ENCODE results near the gene TMEM247. TPM values are rescaled to one million over a fixed set of nuclear protein-coding genes. Genes with fewer than 3 reads are reported as not detected.

Gene TMEM247
- total RNA-seq, 2 donors from 2014 or later: not detected

DNA sequence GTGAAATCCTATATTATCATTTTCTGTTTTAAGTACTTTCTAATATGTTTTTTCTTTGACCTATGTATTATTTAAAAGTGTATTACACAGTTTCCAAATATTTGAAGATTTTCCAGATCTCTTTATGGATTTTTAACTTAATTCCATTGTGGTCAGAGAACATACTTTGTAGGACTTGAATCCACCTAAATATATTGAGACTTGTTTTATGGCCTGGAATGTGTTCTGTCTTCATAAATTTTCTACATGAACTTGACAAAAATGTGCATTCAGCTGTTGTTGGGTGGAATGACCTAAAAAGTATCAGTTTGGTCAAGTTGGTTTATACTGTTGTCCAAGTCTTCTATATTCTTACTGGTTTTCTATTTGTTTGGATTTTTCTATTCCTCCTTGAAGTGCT is 33.8 kb upstream of the TMEM247 start:
- H3K27me3 Mint-ChIP-seq: peaks cover 11% of the 10 kb centered on the region
- peaks cover 7% of the 10 kb centered on the region for H3K4me1 Mint-ChIP-seq
- no peak for DNase-seq
- no peak overlapping the region for H3K27ac Mint-ChIP-seq
- no peak overlapping the region for H3K4me3 Mint-ChIP-seq
- peaks cover 3% of the 10 kb centered on the region for H3K36me3 Mint-ChIP-seq (ENCODE audit: low read depth)
- no peak for ATAC-seq
- H3K9me3 ChIP-seq (ENCODE audit: control insufficient read depth, low read length, poor library complexity, severe bottlenecking): no peaks in the 10 kb centered on the region

- H3K27ac Mint-ChIP-seq: no peak overlapping the region
- ATAC-seq: no peak
Measured at GRCh38 chr2:46446871-46447568, 32.3 kb upstream of the TMEM247 start.

DNA sequence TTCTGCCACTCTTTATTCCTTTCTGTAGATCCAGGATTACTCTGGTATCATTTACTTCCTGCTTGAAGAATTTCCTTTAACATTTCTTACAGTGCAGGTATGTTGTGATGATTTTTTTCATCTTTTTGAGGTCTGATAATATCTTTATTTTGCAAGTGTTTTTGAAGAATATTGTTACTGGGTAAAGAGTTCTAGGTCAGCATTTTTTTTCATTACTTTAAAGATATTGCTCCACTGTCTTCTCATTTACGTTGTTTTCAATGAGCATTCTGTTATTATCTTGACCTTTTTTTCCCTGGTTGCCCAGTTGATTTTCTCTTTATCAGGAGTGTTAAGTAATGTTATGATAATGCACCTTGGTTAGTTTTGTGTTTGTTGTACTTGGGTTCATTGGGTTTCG is 31.7 kb upstream of the TMEM247 start:
- H3K9me3 ChIP-seq (ENCODE audit: control insufficient read depth, low read length, poor library complexity, severe bottlenecking): no peaks in the 10 kb centered on the region
- Mint-ChIP-seq H3K27me3 (peaks cover 16% of the 10 kb centered on the region), H3K27ac (no peak overlapping the region), H3K4me1 (peaks cover 5% of the 10 kb centered on the region), H3K4me3 (no peak overlapping the region), H3K36me3 (ENCODE audit: low read depth) (peaks cover 7% of the 10 kb centered on the region)
- no peak for ATAC-seq
- DNase-seq: no peak

More at GRCh38 chr2:46446871-46447568, 32.3 kb upstream of the TMEM247 start:
- Mint-ChIP-seq H3K4me1 (peaks cover 5% of the 10 kb centered on the region), H3K27me3 (peaks cover 16% of the 10 kb centered on the region), H3K4me3 (no peak overlapping the region), H3K36me3 (ENCODE audit: low read depth) (peaks cover 7% of the 10 kb centered on the region)
- DNase-seq: no peak
- no peaks in the 10 kb centered on the region for H3K9me3 ChIP-seq (ENCODE audit: control insufficient read depth, low read length, poor library complexity, severe bottlenecking)

DNA sequence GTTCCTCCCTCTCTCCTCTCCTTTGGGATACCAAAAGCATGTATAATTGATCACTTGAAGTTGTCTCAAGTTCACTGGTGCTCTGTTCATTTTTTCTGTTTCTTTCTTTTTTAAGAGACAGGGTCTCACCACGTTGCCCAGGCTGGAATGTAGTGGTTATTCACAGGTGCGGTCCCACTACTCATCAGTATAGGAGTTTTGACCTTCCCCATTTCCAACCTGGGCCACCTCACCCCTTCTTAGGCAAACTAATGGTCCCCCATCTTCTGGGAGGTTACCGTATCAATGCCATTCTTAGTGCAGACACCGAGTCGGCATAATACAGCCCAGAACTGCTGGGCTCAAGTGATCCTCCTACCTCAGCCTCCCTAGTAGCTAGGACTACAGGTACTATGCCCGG is 31.3 kb upstream of the TMEM247 start:
- peaks cover 13% of the 10 kb centered on the region for H3K27me3 Mint-ChIP-seq
- H3K27ac Mint-ChIP-seq: no peak overlapping the region
- DNase-seq: no peak
- no peak overlapping the region for H3K4me3 Mint-ChIP-seq
- peaks cover 7% of the 10 kb centered on the region for H3K36me3 Mint-ChIP-seq (ENCODE audit: low read depth)
- no peak for ATAC-seq
- peaks cover 4% of the 10 kb centered on the region for H3K4me1 Mint-ChIP-seq
- no peaks in the 10 kb centered on the region for H3K9me3 ChIP-seq (ENCODE audit: control insufficient read depth, low read length, poor library complexity, severe bottlenecking)

- H3K36me3 Mint-ChIP-seq (ENCODE audit: low read depth): peaks cover 7% of the 10 kb centered on the region
- ATAC-seq (no peak), DNase-seq (no peak)
- peaks cover 4% of the 10 kb centered on the region for H3K4me1 Mint-ChIP-seq
- H3K27me3 Mint-ChIP-seq: peaks cover 12% of the 10 kb centered on the region
- no peak overlapping the region for H3K4me3 Mint-ChIP-seq
- no peak overlapping the region for H3K27ac Mint-ChIP-seq
- H3K9me3 ChIP-seq (ENCODE audit: control insufficient read depth, low read length, poor library complexity, severe bottlenecking): no peaks in the 10 kb centered on the region
Measured at GRCh38 chr2:46448641-46449040, 30.7 kb upstream of the TMEM247 start.

- Mint-ChIP-seq H3K4me1 (peaks cover 2% of the 10 kb centered on the region), H3K36me3 (ENCODE audit: low read depth) (peaks cover 7% of the 10 kb centered on the region), H3K27ac (no peak overlapping the region), H3K27me3 (peaks cover 12% of the 10 kb centered on the region), H3K4me3 (no peak overlapping the region)
- DNase-seq (no peak), ATAC-seq (no peak)
- H3K9me3 ChIP-seq (ENCODE audit: control insufficient read depth, low read length, poor library complexity, severe bottlenecking): no peaks in the 10 kb centered on the region
Measured at GRCh38 chr2:46449700-46450099, 29.7 kb upstream of the TMEM247 start.

DNA sequence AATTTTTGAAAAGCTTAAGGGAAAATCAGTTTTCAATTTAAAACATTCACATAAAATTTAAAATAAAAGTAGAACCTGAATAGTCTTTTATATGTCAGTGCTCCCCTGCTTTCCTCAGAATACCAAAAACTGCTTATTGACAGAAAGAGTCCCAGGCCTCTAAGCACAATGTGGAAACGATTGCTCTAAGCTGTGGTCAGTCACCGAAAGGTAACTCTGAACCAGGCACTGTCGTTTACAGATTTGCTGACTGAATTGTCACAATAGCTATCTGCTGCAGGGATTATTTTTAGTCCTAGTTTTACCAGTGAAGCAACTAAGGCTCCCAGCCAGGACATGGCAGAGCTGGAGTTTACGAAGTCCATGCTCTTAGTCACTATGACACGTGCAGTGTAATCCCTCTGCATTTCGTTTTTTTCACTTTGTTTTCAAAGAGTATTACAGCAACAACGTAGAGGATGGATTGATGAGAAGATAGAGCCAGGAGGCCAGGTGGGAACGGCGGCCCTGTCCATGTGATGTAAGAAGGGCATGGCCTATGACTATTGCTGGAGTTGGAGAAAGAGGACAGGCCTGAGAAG is 28.1 kb upstream of the TMEM247 start:
- H3K27me3 Mint-ChIP-seq: peaks cover 12% of the 10 kb centered on the region
- no peaks in the 10 kb centered on the region for H3K9me3 ChIP-seq (ENCODE audit: control insufficient read depth, low read length, poor library complexity, severe bottlenecking)
- no peak for ATAC-seq
- peaks cover 7% of the 10 kb centered on the region for H3K36me3 Mint-ChIP-seq (ENCODE audit: low read depth)
- H3K27ac Mint-ChIP-seq: no peak overlapping the region
- H3K4me1 Mint-ChIP-seq: peaks cover 2% of the 10 kb centered on the region
- DNase-seq: no peak
- no peak overlapping the region for H3K4me3 Mint-ChIP-seq

- no peak for DNase-seq
- Mint-ChIP-seq H3K36me3 (ENCODE audit: low read depth) (peaks cover 3% of the 10 kb centered on the region), H3K27me3 (peaks cover 9% of the 10 kb centered on the region), H3K4me1 (peaks cover 6% of the 10 kb centered on the region), H3K4me3 (no peak overlapping the region), H3K27ac (no peak overlapping the region)
- ATAC-seq: no peak
- H3K9me3 ChIP-seq (ENCODE audit: control insufficient read depth, low read length, poor library complexity, severe bottlenecking): no peaks in the 10 kb centered on the region
Measured at GRCh38 chr2:46456789-46457188, 22.6 kb upstream of the TMEM247 start.

DNA sequence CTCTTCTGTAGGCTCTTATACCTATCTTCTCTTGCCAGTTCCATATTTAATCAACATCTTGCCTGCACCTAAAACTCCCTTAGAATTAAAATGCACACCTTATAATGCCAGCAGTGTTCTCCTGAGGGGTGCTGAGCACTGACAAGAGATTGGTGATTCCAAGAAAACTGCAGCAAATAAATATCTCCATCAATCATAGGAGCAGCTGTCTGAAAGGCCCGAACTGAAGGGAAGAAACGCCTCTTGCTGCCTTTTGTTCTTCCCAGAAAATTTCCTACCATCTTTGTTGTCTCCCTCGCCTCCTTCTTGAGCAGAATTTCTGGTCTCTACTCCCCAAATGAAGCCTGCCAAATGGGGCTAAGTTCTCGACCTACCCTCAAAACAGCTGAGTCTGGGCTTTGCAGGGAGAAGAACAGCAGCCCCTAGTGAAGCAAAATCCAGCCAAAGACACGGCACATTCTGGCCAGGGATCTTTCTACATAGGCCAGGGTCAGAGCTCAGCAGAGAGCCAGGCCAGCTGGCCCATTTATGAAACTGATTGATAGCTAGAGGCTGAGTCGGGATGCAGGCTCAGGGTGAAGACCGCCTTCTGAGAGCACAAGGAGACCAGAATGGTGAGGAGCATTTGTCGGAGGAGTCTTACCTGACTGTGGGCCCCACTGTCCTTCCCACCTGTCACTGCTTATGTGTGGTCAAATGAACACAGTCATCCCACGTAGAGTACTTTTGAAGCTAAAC is 20.4 kb upstream of the TMEM247 start:
- Mint-ChIP-seq H3K36me3 (ENCODE audit: low read depth) (peaks cover 3% of the 10 kb centered on the region), H3K27me3 (peaks cover 9% of the 10 kb centered on the region), H3K4me3 (no peak overlapping the region), H3K4me1 (peaks cover 6% of the 10 kb centered on the region), H3K27ac (peak overlapping the region; percentile 43)
- ATAC-seq (no peak), DNase-seq (no peak)
- no peaks in the 10 kb centered on the region for H3K9me3 ChIP-seq (ENCODE audit: control insufficient read depth, low read length, poor library complexity, severe bottlenecking)

GRCh38 chr2:46459694-46460093 is 19.7 kb upstream of the TMEM247 start:
- no peak for DNase-seq
- ATAC-seq: no peak
- Mint-ChIP-seq H3K36me3 (ENCODE audit: low read depth) (peaks cover 3% of the 10 kb centered on the region), H3K27me3 (peaks cover 15% of the 10 kb centered on the region), H3K4me3 (no peak overlapping the region), H3K27ac (peak overlapping the region; percentile 43), H3K4me1 (peaks cover 10% of the 10 kb centered on the region)
- H3K9me3 ChIP-seq (ENCODE audit: control insufficient read depth, low read length, poor library complexity, severe bottlenecking): no peaks in the 10 kb centered on the region

- no peak for DNase-seq
- peaks cover 3% of the 10 kb centered on the region for H3K36me3 Mint-ChIP-seq (ENCODE audit: low read depth)
- H3K9me3 ChIP-seq (ENCODE audit: control insufficient read depth, low read length, poor library complexity, severe bottlenecking): no peaks in the 10 kb centered on the region
- peaks cover 10% of the 10 kb centered on the region for H3K4me1 Mint-ChIP-seq
- ATAC-seq: no peak
- H3K27ac Mint-ChIP-seq: peak overlapping the region; percentile 59
- no peak overlapping the region for H3K4me3 Mint-ChIP-seq
- peaks cover 16% of the 10 kb centered on the region for H3K27me3 Mint-ChIP-seq
Measured at GRCh38 chr2:46460241-46460921, 19.0 kb upstream of the TMEM247 start.

- Mint-ChIP-seq H3K36me3 (ENCODE audit: low read depth) (peaks cover 3% of the 10 kb centered on the region), H3K27ac (peak overlapping the region; percentile 59), H3K27me3 (peaks cover 16% of the 10 kb centered on the region), H3K4me3 (peak overlapping the region; percentile 39), H3K4me1 (peaks cover 10% of the 10 kb centered on the region)
- no peaks in the 10 kb centered on the region for H3K9me3 ChIP-seq (ENCODE audit: control insufficient read depth, low read length, poor library complexity, severe bottlenecking)
- peak; percentile 50 to 71 (median 55) for DNase-seq
- ATAC-seq: peak; percentile 66
Measured at GRCh38 chr2:46461011-46461674, 18.2 kb upstream of the TMEM247 start.
